ENCODE measurements around the gene MRPS18B. TPM values are rescaled to one million over a fixed set of nuclear protein-coding genes. Genes with fewer than 3 reads are reported as not detected.
A peak's percentile ranks its signal among the peaks of the same experiment; 100 is the strongest.

Gene MRPS18B
- total and polyA plus RNA-seq, 2 of the 13 experiments (the other 11 are each of a cell fraction or from before 2014, with no cell fraction given): 125 to 131 TPM

DNA sequence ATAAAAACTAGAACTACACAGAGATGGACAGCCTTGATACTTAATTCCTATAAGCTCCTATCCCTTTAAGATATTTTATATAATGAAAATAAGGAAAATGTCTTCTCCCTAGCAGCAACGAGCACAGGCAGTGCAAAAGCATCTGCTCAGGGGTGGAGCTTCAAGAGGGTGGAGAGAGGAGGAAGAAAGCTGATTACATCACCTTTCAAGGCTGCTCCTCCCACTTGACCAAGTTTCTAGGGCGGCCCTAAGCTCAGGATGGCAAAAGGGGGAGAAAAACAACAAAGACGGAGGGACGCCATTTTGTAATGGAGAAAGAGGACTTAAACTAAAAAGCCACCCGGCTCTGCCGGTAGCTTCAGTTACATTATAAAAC lies 2.8 kb upstream of the MRPS18B start (continued):
- 0 out of 2 replicates have a peak, but pooled peaks have one; percentile 25 for TF ChIP-seq RXRA (CRISPR knock-in tag; IDR thresholded peaks at IDR 0.05)
- TF ChIP-seq PHF21A (CRISPR knock-in tag; IDR thresholded peaks at IDR 0.05): peak; percentile 51; the same call in 1 of the 2 replicates
- TF ChIP-seq, protein P1, sequence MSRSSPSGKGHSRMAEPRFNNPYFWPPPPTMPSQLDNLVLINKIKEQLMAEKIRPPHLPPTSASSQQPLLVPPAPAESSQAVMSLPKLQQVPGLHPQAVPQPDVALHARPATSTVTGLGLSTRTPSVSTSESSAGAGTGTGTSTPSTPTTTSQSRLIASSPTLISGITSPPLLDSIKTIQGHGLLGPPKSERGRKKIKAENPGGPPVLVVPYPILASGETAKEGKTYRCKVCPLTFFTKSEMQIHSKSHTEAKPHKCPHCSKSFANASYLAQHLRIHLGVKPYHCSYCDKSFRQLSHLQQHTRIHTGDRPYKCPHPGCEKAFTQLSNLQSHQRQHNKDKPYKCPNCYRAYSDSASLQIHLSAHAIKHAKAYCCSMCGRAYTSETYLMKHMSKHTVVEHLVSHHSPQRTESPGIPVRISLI (CRISPR knock-in tag; IDR thresholded peaks at IDR 0.05; ENCODE audit: borderline replicate concordance): no peak
- peak; percentile 51; the same call in 1 of the 2 replicates for TF ChIP-seq FOXK1 (CRISPR knock-in tag; IDR thresholded peaks at IDR 0.05; ENCODE audit: borderline replicate concordance, low read depth)
- TF ChIP-seq ZSCAN21 (CRISPR knock-in tag; IDR thresholded peaks at IDR 0.05; ENCODE audit: borderline replicate concordance): no peak; the same call in 1 of the 2 replicates
- TF ChIP-seq, protein P2, sequence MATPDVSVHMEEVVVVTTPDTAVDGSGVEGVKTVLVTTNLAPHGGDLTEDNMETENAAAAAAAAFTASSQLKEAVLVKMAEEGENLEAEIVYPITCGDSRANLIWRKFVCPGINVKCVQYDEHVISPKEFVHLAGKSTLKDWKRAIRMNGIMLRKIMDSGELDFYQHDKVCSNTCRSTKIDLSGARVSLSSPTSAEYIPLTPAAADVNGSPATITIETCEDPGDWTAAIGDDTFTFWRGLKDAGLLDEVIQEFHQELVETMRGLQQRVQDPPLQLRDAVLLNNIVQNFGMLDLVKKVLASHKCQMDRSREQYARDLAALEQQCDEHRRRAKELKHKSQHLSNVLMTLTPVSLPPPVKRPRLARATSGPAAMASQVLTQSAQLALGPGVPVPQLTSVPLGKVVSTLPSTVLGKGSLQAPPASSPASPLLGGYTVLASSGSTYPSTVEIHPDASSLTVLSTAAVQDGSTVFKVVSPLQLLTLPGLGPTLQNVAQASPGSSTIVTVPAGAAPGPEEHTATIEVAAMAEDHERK (CRISPR knock-in tag; IDR thresholded peaks at IDR 0.05; ENCODE audit: low read depth): 0 out of 2 replicates have a peak, but pooled peaks have one; percentile 2
- TF ChIP-seq ZNF235 (CRISPR knock-in tag; IDR thresholded peaks at IDR 0.05; ENCODE audit: borderline replicate concordance): 0 out of 2 replicates have a peak, but pooled peaks have one; percentile 6
- no peak for TF ChIP-seq SRSF4 (IDR thresholded peaks at IDR 0.05; ENCODE audit: low read depth, low read length, poor library complexity, severe bottlenecking)
- TF ChIP-seq, protein P3, sequence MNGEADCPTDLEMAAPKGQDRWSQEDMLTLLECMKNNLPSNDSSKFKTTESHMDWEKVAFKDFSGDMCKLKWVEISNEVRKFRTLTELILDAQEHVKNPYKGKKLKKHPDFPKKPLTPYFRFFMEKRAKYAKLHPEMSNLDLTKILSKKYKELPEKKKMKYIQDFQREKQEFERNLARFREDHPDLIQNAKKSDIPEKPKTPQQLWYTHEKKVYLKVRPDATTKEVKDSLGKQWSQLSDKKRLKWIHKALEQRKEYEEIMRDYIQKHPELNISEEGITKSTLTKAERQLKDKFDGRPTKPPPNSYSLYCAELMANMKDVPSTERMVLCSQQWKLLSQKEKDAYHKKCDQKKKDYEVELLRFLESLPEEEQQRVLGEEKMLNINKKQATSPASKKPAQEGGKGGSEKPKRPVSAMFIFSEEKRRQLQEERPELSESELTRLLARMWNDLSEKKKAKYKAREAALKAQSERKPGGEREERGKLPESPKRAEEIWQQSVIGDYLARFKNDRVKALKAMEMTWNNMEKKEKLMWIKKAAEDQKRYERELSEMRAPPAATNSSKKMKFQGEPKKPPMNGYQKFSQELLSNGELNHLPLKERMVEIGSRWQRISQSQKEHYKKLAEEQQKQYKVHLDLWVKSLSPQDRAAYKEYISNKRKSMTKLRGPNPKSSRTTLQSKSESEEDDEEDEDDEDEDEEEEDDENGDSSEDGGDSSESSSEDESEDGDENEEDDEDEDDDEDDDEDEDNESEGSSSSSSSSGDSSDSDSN (CRISPR knock-in tag; IDR thresholded peaks at IDR 0.05): peak; percentile 42
- TF ChIP-seq ZNF501 (CRISPR knock-in tag; IDR thresholded peaks at IDR 0.05): peak; percentile 71; the same call in 1 of the 2 replicates
- no peak for TF ChIP-seq DPF2 (CRISPR knock-in tag; IDR thresholded peaks at IDR 0.05; ENCODE audit: borderline replicate concordance, low read depth)
- TF ChIP-seq, protein P4, sequence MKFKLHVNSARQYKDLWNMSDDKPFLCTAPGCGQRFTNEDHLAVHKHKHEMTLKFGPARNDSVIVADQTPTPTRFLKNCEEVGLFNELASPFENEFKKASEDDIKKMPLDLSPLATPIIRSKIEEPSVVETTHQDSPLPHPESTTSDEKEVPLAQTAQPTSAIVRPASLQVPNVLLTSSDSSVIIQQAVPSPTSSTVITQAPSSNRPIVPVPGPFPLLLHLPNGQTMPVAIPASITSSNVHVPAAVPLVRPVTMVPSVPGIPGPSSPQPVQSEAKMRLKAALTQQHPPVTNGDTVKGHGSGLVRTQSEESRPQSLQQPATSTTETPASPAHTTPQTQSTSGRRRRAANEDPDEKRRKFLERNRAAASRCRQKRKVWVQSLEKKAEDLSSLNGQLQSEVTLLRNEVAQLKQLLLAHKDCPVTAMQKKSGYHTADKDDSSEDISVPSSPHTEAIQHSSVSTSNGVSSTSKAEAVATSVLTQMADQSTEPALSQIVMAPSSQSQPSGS (CRISPR knock-in tag; IDR thresholded peaks at IDR 0.05): peak; percentile 97
- TF ChIP-seq, protein P5, sequence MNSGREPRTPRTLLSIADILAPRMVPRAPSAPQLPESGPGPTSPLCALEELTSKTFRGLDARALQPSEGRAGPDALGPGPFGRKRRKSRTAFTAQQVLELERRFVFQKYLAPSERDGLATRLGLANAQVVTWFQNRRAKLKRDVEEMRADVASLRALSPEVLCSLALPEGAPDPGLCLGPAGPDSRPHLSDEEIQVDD (CRISPR knock-in tag; IDR thresholded peaks at IDR 0.05; ENCODE audit: borderline replicate concordance): no peak
- TF ChIP-seq HOXA3 (CRISPR knock-in tag; IDR thresholded peaks at IDR 0.05): peak; percentile 78
- peak; percentile 30; the same call in 1 of the 2 replicates for TF ChIP-seq SMC3 (IDR thresholded peaks at IDR 0.05; ENCODE audit: low read length)
- 0 out of 2 replicates have a peak, but pooled peaks have one; percentile 15 for TF ChIP-seq ZNF556 (CRISPR knock-in tag; IDR thresholded peaks at IDR 0.05; ENCODE audit: borderline replicate concordance)
- TF ChIP-seq, protein P6, sequence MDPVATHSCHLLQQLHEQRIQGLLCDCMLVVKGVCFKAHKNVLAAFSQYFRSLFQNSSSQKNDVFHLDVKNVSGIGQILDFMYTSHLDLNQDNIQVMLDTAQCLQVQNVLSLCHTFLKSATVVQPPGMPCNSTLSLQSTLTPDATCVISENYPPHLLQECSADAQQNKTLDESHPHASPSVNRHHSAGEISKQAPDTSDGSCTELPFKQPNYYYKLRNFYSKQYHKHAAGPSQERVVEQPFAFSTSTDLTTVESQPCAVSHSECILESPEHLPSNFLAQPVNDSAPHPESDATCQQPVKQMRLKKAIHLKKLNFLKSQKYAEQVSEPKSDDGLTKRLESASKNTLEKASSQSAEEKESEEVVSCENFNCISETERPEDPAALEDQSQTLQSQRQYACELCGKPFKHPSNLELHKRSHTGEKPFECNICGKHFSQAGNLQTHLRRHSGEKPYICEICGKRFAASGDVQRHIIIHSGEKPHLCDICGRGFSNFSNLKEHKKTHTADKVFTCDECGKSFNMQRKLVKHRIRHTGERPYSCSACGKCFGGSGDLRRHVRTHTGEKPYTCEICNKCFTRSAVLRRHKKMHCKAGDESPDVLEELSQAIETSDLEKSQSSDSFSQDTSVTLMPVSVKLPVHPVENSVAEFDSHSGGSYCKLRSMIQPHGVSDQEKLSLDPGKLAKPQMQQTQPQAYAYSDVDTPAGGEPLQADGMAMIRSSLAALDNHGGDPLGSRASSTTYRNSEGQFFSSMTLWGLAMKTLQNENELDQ (CRISPR knock-in tag; IDR thresholded peaks at IDR 0.05; ENCODE audit: borderline replicate concordance): no peak

Measured in HepG2 (cell line).